ENCODE results near the gene PTPRM. TPM values are rescaled to one million over a fixed set of nuclear protein-coding genes. Genes with fewer than 3 reads are reported as not detected.

PTPRM gene
- total and polyA plus RNA-seq, 2 donors, result 60.9 to 112 TPM

DNA sequence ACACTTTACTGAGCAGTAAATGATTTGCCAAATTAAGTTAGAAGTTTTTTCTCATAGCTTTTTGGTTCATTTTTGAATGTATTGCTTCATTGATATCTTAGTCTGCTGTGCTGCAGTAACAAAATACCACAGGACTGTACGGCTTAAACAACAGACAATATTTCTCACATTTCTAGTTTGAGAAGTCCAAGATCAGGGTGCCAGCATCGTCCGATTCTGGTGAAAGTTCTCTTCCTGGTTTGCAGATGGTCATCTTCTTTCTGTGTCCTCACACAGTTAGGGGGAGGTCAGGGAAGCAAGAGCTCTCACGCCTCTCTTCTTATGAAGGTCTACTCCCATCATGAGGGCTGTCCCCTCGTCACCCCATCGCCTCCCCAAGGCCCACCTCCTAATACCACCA, 325.4 kb downstream of the PTPRM start:
- Histone ChIP-seq H3K36me3 (ENCODE audit: insufficient read depth) (no peaks in the 10 kb centered on the region), H3K27ac (ENCODE audit: low read depth) (no peak overlapping the region), H3K4me3 (ENCODE audit: low read depth, low read length) (no peak overlapping the region), H3K4me1 (ENCODE audit: insufficient read depth) (no peaks in the 10 kb centered on the region)
- WGBS, result 96% methylated on average over 6 of the region's 6 CpGs
- DNase-seq (ENCODE audit: extremely low spot score), result no peak

DNA sequence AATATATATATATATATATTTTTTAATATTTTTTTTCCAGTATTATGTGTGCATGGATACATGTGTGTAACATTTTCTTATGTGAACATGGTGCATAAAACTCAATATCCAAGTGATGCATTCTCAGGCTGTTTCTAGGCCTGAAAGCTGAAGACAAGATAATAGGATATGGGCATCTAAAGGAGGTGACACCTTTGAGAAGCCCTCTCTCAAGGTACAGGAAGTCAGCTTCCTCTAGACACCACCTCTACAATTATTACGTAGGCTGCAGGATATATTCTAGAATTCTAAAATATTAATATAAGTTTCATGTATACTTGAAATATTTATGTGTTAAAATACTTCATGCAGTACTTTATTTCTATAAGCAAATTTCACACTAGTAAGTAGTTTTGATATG, 327.5 kb downstream of the PTPRM start:
- Histone ChIP-seq H3K4me1 (ENCODE audit: insufficient read depth) (no peaks in the 10 kb centered on the region), H3K27ac (ENCODE audit: low read depth) (no peak overlapping the region), H3K4me3 (ENCODE audit: low read depth, low read length) (no peak overlapping the region), H3K36me3 (ENCODE audit: insufficient read depth) (no peaks in the 10 kb centered on the region)
- WGBS, result 98% methylated on average over 1 of the region's 1 CpG
- DNase-seq (ENCODE audit: extremely low spot score), result no peak

DNA sequence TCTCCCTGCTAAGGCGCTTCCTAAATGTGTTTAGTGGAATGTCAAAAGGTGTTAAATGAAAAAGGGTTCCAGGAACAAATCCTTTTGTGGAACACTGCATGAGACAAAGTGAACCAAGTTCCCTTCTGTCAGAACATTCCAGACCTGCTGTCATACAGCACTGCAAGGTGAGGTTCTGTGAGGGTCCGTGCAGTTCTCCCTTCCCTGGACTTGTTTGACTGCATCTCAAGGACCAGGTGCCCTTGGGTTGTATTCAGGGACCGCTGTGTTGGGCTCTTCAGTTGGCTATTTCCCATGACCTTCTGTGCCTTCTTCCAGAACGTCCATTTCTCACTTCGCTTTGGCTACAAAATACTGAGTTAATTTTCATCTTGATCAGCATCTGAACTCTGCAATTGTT, 328.2 kb downstream of the PTPRM start:
- Histone ChIP-seq H3K4me3 (ENCODE audit: low read depth, low read length) (no peak overlapping the region), H3K36me3 (ENCODE audit: insufficient read depth) (no peaks in the 10 kb centered on the region), H3K27ac (ENCODE audit: low read depth) (no peak overlapping the region), H3K4me1 (ENCODE audit: insufficient read depth) (no peaks in the 10 kb centered on the region)
- no peak for DNase-seq (ENCODE audit: extremely low spot score)
- WGBS, result 93% methylated on average over 5 of the region's 5 CpGs

DNA sequence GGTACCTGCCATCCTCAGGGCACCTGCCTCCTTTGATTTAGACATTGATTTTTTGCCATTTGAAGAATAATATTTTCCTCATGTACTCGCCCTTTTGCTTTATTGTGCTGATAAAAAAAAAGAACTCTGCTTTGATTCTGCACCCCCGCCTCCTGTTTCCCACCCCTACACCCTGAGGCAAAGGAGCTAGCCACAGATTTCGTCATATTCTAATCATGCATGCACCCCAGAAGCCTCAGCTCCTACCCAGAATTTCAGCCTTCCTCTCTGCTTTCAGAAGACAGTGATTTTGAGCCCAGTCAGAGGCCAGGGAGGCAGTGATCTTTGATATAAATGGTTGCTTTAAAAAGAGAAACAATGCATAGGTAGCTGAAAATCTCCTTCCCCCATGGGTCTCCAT, 329.0 kb downstream of the PTPRM start:
- H3K36me3 ChIP-seq (ENCODE audit: insufficient read depth), result no peaks in the 10 kb centered on the region
- WGBS, result 90% methylated on average over 3 of the region's 3 CpGs
- H3K27ac ChIP-seq (ENCODE audit: low read depth), result no peak overlapping the region
- no peak for DNase-seq (ENCODE audit: extremely low spot score)
- H3K4me3 ChIP-seq (ENCODE audit: low read depth, low read length), result no peak overlapping the region
- H3K4me1 ChIP-seq (ENCODE audit: insufficient read depth), result no peaks in the 10 kb centered on the region

DNA sequence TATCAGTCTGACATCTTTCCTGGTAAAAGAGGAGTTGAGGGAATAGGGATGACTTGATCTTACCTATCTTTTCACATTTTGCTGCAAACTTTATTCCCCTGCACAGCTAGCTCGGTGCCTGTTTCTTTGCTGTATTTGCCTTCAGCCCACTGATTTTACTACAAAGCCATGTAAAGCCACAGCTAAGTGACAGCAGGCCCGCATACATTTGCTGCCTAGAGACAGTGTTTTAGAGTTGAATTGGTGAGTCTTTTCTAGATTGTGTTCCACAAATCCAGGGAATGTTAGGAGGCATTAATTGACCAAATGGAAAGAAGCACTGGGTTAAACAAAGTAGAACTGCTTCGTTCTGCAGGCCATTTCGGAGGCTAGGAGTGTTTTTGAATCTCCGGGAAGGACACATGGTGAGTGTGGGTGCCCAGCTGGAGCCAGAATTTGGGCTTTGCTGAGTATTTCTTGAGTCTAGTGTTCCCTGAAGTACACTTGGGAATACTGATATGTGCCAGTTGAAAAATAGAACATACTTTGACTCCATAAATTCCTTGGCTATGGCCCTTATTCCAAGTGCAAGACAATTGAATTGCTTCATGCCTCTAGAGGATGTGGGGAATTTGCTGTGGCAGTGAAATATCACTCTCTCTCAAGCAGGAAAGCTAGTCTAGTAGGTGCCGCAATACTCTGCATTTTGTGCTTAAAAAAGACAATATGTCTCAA, 329.8 kb downstream of the PTPRM start:
- no peak for DNase-seq (ENCODE audit: extremely low spot score)
- Histone ChIP-seq H3K4me3 (ENCODE audit: low read depth, low read length) (no peak overlapping the region), H3K36me3 (ENCODE audit: insufficient read depth) (no peaks in the 10 kb centered on the region), H3K4me1 (ENCODE audit: insufficient read depth) (no peaks in the 10 kb centered on the region), H3K27ac (ENCODE audit: low read depth) (no peak overlapping the region)
- 95% methylated on average over 6 of the region's 6 CpGs for WGBS

DNA sequence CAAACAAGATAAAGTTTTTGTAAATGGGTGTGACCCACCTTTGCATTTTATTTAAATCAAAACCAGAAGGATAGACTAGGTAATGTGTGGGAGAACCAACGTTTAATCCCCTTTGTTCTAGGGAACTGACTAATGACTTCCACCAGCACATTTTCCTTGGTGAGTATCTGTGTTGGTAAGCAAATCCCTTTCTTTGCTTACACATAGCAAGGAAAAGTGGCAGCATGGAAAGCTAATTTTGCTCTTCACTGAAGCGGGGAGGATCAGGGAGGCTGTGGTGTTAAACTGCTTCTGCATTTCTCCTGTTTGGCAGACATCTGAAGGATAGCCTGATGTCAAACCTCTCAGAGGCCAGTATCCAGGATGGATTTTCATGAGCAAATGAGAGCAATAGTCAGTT, 331.1 kb downstream of the PTPRM start:
- H3K4me3 ChIP-seq (ENCODE audit: low read depth, low read length), result no peak overlapping the region
- WGBS, result 87% methylated on average over 2 of the region's 2 CpGs
- no peaks in the 10 kb centered on the region for H3K4me1 ChIP-seq (ENCODE audit: insufficient read depth)
- H3K27ac ChIP-seq (ENCODE audit: low read depth), result no peak overlapping the region
- no peaks in the 10 kb centered on the region for H3K36me3 ChIP-seq (ENCODE audit: insufficient read depth)
- no peak for DNase-seq (ENCODE audit: extremely low spot score)

DNA sequence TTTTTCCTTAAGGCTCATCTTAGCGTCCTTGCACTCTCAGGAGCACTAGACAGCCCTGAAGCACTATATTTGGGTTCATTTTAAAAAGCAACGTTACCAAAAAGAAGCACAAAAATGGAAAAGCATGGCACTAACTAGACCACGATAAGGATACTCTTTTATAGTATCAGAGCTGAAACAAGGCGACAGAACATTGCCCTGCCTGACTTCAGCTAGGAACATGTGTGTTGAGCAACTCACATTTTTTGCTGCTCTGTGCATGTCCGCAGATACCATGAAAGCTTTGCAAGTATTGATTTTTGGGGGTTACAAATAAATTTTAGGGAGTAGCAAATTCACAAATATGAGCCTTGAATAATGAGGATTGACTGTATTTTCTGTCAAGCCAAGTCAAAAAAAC, 332.0 kb downstream of the PTPRM start:
- Histone ChIP-seq H3K27ac (ENCODE audit: low read depth) (no peak overlapping the region), H3K4me1 (ENCODE audit: insufficient read depth) (no peaks in the 10 kb centered on the region), H3K36me3 (ENCODE audit: insufficient read depth) (no peaks in the 10 kb centered on the region), H3K4me3 (ENCODE audit: low read depth, low read length) (no peak overlapping the region)
- DNase-seq (ENCODE audit: extremely low spot score), result no peak
- WGBS, result 95% methylated on average over 5 of the region's 5 CpGs

DNA sequence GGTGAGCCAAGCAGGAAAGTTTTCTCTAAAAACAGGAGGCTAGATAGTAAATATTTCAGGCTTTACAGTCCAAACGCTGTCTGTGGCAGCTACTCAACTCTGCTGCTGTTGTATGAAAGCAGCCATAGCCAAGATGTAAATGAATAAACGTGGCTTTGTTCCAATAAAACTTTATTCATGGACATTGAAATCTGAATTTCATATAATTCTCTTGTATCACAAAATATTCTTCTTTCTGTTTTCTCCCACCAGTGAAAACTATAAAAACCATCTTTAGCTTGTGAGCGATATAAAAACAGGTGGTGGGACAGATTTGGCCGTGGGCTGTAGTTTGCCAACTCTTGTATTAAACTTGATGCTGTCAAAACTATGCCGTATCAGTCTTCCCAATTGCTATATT, 333.0 kb downstream of the PTPRM start:
- no peaks in the 10 kb centered on the region for H3K36me3 ChIP-seq (ENCODE audit: insufficient read depth)
- no peaks in the 10 kb centered on the region for H3K4me1 ChIP-seq (ENCODE audit: insufficient read depth)
- H3K27ac ChIP-seq (ENCODE audit: low read depth), result no peak overlapping the region
- 89% methylated on average over 5 of the region's 5 CpGs for WGBS
- H3K4me3 ChIP-seq (ENCODE audit: low read depth, low read length), result no peak overlapping the region
- no peak for DNase-seq (ENCODE audit: extremely low spot score)

DNA sequence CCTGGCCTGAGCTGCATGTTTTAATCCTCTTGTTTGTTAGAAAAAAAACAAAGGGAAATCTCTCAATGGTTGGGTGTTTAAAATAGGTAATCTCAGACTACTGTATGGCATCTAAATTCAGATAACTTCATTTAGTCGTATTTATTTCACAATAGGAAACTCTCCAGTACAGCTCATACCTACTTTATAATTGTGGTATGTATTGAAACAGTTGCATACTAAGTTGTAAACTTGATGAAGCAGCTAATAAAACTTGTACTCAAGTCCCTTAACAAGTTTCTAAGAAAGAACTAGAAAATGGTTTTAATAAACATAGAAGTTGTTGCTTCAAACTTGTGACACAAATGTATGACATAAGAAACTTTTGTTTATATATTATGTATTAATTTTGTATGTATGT, 334.5 kb downstream of the PTPRM start:
- no peak overlapping the region for H3K4me3 ChIP-seq (ENCODE audit: low read depth, low read length)
- H3K27ac ChIP-seq (ENCODE audit: low read depth), result no peak overlapping the region

DNA sequence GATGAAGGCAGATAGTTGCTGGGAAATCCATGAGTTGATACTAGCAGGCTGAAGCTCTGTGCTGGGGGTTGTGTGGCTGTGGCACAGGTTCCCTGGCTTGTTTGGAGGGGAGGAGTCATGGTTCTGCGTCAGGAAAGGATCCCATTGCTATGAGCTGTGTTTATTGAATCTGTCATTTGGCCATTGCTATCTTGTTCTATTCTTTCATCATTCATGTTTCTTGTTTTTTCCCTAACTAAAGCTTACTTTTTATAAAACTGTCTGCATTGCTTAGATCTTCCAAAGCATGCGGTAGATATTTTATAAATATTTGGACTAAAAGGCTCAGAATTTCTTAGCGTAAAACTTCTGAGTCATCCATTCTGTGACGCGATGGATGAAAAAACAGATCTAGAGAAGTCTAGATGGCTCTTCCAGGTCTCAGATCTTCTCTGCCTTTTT, 335.3 kb downstream of the PTPRM start:
- Histone ChIP-seq H3K36me3 (ENCODE audit: insufficient read depth) (no peaks in the 10 kb centered on the region), H3K4me3 (ENCODE audit: low read depth, low read length) (no peak overlapping the region), H3K4me1 (ENCODE audit: insufficient read depth) (no peaks in the 10 kb centered on the region), H3K27ac (ENCODE audit: low read depth) (no peak overlapping the region)
- DNase-seq (ENCODE audit: extremely low spot score), result no peak
- WGBS, result 22% methylated on average over 5 of the region's 5 CpGs

More for the DNA sequence above, 334.5 kb downstream of the PTPRM start:
- DNase-seq (ENCODE audit: extremely low spot score), result no peak
- 47% methylated on average over 1 of the region's 1 CpG for WGBS
- Histone ChIP-seq H3K4me1 (ENCODE audit: insufficient read depth) (no peaks in the 10 kb centered on the region), H3K36me3 (ENCODE audit: insufficient read depth) (no peaks in the 10 kb centered on the region)

DNA sequence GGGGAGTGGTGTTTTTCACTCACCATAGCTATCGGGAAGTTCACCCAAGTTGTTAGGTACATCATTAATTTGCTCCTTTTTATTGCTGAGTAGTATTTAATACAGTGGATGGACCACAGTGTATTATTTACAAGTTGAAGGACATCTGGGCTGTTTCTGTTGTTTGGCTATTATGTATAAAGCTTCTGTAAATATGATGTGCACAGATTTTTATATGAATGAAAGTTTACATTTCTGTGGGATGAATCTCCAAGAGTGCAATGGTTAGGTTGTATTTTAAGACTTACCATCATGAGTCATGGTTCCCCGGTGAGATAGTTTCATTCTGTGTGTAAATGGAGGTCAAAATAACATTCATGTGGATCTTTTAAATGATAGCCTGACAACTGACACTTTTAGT, 337.4 kb downstream of the PTPRM start:
- 66% methylated on average over 2 of the region's 2 CpGs for WGBS

DNA sequence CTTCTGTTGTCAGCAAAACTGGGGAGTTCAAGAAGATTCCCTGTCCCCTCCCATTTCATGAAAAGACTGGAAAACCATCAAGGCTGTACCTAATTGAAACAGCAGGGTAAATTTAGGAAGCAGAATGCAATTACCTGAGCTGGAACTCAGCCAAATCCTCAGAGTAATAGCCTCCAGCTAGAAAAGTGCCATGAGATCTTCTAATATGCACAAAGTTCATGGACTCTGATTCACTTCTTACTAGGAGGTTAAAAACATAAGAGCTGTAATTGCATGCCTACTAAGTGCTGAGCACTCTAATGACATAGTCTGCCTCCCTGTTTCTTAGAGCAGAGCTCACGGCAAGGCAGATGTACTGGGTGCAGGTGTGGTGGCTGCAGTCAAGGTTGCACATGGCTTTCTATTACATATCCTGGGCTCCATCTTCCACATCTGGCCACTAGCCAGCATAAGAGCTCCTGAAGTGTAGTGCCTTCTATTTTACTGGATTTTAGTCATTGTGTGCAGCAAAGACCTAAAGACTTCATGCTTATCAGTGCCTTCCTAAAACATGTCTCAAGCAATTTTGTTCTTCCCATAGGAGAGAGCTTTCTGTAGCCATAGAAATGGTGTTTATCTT, 341.7 kb downstream of the PTPRM start:
- WGBS, result 100% methylated on average over 1 of the region's 1 CpG
- no peak overlapping the region for H3K4me3 ChIP-seq (ENCODE audit: low read depth, low read length)
- no peaks in the 10 kb centered on the region for H3K4me1 ChIP-seq (ENCODE audit: insufficient read depth)
- H3K36me3 ChIP-seq (ENCODE audit: insufficient read depth), result no peaks in the 10 kb centered on the region
- no peak for DNase-seq (ENCODE audit: extremely low spot score)
- no peak overlapping the region for H3K27ac ChIP-seq (ENCODE audit: low read depth)

More for the DNA sequence above, 337.4 kb downstream of the PTPRM start:
- no peak for DNase-seq (ENCODE audit: extremely low spot score)
- Histone ChIP-seq H3K27ac (ENCODE audit: low read depth) (no peak overlapping the region), H3K36me3 (ENCODE audit: insufficient read depth) (no peaks in the 10 kb centered on the region), H3K4me3 (ENCODE audit: low read depth, low read length) (no peak overlapping the region), H3K4me1 (ENCODE audit: insufficient read depth) (no peaks in the 10 kb centered on the region)

DNA sequence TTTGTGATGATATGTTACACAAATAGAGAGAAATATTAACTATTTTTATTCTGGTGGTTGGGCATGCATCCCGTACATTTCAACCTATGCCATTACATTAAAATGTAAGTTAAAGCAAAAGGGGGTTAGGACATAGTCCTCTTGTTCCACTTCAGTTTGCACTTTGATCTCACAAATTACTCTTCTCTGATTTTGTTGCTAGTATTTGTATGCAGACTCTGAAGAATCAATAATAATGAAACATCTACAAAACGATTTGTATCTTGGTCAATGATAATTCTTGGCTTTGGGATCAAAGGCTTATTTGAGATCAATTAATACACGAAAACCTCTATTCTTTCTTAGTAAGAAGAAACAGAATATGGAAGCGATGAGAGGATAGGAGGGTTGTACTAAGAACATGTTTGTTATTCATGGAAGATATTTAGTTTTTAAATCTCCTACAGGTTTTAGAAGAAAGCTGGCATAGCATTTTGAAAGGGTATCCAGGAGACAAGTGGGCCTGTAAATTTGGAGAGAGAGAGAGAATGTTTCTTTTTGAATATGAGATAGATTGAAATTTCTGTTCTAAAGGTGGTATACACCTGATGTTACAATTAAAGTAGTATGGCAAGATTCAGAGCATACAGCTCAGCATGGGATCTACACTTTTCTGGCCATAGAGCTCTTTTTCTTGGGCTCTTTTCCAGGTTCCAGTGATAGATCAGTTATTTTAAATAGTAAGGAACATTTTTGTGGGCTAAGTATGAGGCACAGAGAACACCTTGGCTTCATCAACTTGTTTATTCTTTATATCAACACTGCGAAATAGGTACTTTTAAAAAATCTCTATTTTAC, 347.9 kb downstream of the PTPRM start:
- 85% methylated on average over 5 of the region's 5 CpGs for WGBS
- DNase-seq (ENCODE audit: extremely low spot score), result no peak
- no peaks in the 10 kb centered on the region for H3K36me3 ChIP-seq (ENCODE audit: insufficient read depth)
- H3K27ac ChIP-seq (ENCODE audit: low read depth), result no peak overlapping the region
- no peaks in the 10 kb centered on the region for H3K4me1 ChIP-seq (ENCODE audit: insufficient read depth)
- no peak overlapping the region for H3K4me3 ChIP-seq (ENCODE audit: low read depth, low read length)

DNA sequence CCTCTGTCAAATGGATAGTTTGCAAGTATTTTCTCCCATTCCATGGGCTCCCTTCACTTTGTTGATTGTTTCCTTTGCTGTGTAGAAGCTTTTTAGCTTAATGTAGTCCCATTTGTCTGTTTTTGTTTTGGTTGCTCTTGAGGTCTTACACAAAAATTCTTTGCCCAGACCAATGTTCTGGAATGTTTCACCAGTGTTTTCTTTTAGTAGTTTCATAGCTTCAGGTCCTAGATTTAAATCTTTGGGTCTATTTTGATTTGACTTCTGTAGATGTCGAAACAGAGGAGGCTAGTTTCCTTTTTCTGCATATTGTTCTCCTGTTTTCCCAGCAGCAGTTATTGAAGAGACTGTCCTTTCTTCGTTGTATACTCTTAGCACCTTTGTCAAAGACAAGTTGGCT, 351.6 kb downstream of the PTPRM start:
- H3K27ac ChIP-seq (ENCODE audit: low read depth), result no peak overlapping the region
- no peak for DNase-seq (ENCODE audit: extremely low spot score)
- H3K4me3 ChIP-seq (ENCODE audit: low read depth, low read length), result no peak overlapping the region
- 91% methylated on average over 2 of the region's 2 CpGs for WGBS
- H3K36me3 ChIP-seq (ENCODE audit: insufficient read depth), result no peaks in the 10 kb centered on the region
- H3K4me1 ChIP-seq (ENCODE audit: insufficient read depth), result no peaks in the 10 kb centered on the region

All from urinary bladder (tissue), 4 donors.